ENCODE measurements around the gene MAN2B2. TPM values are rescaled to one million over a fixed set of nuclear protein-coding genes. Genes with fewer than 3 reads are reported as not detected.

The MAN2B2 gene
- polyA plus RNA-seq, 1 donor (not counting 4 experiments of a cell fraction or from before 2014, with no cell fraction given), result 7.4 TPM

GRCh38 chr4:6619116-6619465 lies 44.1 kb downstream of the MAN2B2 start:
- Histone ChIP-seq H3K4me2 (ENCODE audit: control insufficient read depth, extremely low read depth, insufficient read depth, low read depth, low read length) (no peak overlapping the region), H3K4me3 (ENCODE audit: control insufficient read depth in 2 of 3, extremely low read depth in 1 of 3, insufficient read depth in 2 of 3, low read depth in 1 of 3, low read length in 3 of 3) (no peak overlapping the region), H3K9me1 (ENCODE audit: control insufficient read depth, extremely low read depth, insufficient read depth, low read length) (no peaks in the 10 kb centered on the region), H3K27me3 (ENCODE audit: control insufficient read depth, extremely low read depth, insufficient read depth, low read length) (no peaks in the 10 kb centered on the region), H2AFZ (ENCODE audit: control insufficient read depth, low read length) (no peak overlapping the region), H3K79me2 (ENCODE audit: control insufficient read depth, insufficient read depth, low read length) (no peaks in the 10 kb centered on the region), H3K4me1 (ENCODE audit: control insufficient read depth, extremely low read depth, insufficient read depth, low read length) (no peaks in the 10 kb centered on the region), H3K9me3 (ENCODE audit: control insufficient read depth, low read depth, low read length) (no peaks in the 10 kb centered on the region), H3K36me3 (ENCODE audit: control insufficient read depth in 2 of 2, extremely low read depth in 1 of 2, insufficient read depth in 2 of 2, low read length in 2 of 2) (peaks cover 3 to 15% of the 10 kb centered on the region in 2 experiments), H3K27ac (ENCODE audit: control insufficient read depth, insufficient read depth, low read length) (no peak overlapping the region), H4K20me1 (ENCODE audit: control insufficient read depth, extremely low read depth, insufficient read depth, low read length) (no peaks in the 10 kb centered on the region), H3K9ac (ENCODE audit: control insufficient read depth, extremely low read depth, insufficient read depth, low read length) (no peak overlapping the region)
- DNase-seq (ENCODE audit: low read depth, low spot score) (no peak), FAIRE-seq (no peak)
- dilution Hi-C loops (cut with MboI; ENCODE audit: extremely low pct_ligation_motif_present, low sequenced_read_pairs), result no loop called here
- no peak for TF ChIP-seq CTCF (optimal IDR thresholded peaks at IDR 0.05 in 1 of 3, IDR thresholded peaks at IDR 0.05 in 1 of 3, conservative IDR thresholded peaks at IDR 0.05 in 1 of 3; ENCODE audit: extremely low read depth in 1 of 3, insufficient read depth in 2 of 3, low read length in 3 of 3)
- no peak for TF ChIP-seq EZH2 (IDR thresholded peaks at IDR 0.05; ENCODE audit: low read length)

DNA sequence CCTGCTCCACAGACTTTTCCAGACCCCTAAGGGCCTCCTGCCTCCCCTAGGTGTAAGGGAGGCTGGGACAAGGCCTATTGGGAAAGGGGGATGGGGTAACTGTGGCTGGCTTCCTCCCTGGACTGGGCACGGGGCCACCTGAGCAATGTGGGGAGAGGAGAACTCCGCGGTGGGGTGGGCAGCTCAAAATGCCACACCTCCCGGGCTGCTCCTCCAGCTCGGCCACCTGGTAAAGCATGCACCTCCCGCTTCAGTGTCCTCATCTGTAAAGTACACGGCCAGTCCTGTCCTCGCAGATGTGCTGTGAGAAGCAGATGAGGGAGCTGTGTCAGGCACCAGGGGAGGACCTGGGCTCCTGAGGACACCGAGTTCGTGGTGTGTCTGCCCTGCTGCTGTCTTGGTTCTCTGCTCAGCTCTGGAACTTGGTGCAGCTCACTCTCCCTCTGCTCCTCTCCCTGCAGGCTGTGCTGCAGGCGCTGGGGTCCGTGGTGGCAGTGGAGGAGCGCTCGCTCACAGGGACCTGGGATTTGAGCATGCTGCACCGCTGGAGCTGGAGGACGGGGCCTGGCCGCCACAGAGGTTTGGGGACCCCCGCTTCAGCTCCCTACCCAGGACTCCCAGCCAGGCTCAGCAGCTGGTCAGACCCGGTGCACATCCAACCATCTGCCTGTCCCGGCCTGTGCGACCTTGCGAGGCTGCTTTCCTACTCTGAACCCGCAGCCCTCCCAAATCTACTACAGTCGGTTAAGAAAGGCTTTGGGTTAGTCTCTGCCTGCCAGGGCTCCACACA lies 44.7 kb downstream of the MAN2B2 start:
- FAIRE-seq, result no peak
- dilution Hi-C loops (cut with MboI; ENCODE audit: extremely low pct_ligation_motif_present, low sequenced_read_pairs), result no loop called here
- no peaks in the 10 kb centered on the region for H3K27me3 ChIP-seq (ENCODE audit: control insufficient read depth, extremely low read depth, insufficient read depth, low read length)
- no peak overlapping the region for H3K27ac ChIP-seq (ENCODE audit: control insufficient read depth, insufficient read depth, low read length)
- no peak for DNase-seq (ENCODE audit: low read depth, low spot score)
- H3K4me3 ChIP-seq (ENCODE audit: control insufficient read depth in 2 of 3, extremely low read depth in 1 of 3, insufficient read depth in 2 of 3, low read depth in 1 of 3, low read length in 3 of 3), result no peak overlapping the region
- no peaks in the 10 kb centered on the region for H3K4me1 ChIP-seq (ENCODE audit: control insufficient read depth, extremely low read depth, insufficient read depth, low read length)
- no peak overlapping the region for H2AFZ ChIP-seq (ENCODE audit: control insufficient read depth, low read length)
- H3K9me1 ChIP-seq (ENCODE audit: control insufficient read depth, extremely low read depth, insufficient read depth, low read length), result no peaks in the 10 kb centered on the region
- H3K9ac ChIP-seq (ENCODE audit: control insufficient read depth, extremely low read depth, insufficient read depth, low read length), result no peak overlapping the region
- no peak overlapping the region for H3K4me2 ChIP-seq (ENCODE audit: control insufficient read depth, extremely low read depth, insufficient read depth, low read depth, low read length)
- H3K9me3 ChIP-seq (ENCODE audit: control insufficient read depth, low read depth, low read length), result no peaks in the 10 kb centered on the region
- peaks cover 3 to 15% of the 10 kb centered on the region in 2 experiments for H3K36me3 ChIP-seq (ENCODE audit: control insufficient read depth in 2 of 2, extremely low read depth in 1 of 2, insufficient read depth in 2 of 2, low read length in 2 of 2)
- H3K79me2 ChIP-seq (ENCODE audit: control insufficient read depth, insufficient read depth, low read length), result no peaks in the 10 kb centered on the region
- no peak for TF ChIP-seq CTCF (optimal IDR thresholded peaks at IDR 0.05 in 1 of 3, IDR thresholded peaks at IDR 0.05 in 1 of 3, conservative IDR thresholded peaks at IDR 0.05 in 1 of 3; ENCODE audit: extremely low read depth in 1 of 3, insufficient read depth in 2 of 3, low read length in 3 of 3)
- TF ChIP-seq EZH2 (IDR thresholded peaks at IDR 0.05; ENCODE audit: low read length), result no peak
- no peaks in the 10 kb centered on the region for H4K20me1 ChIP-seq (ENCODE audit: control insufficient read depth, extremely low read depth, insufficient read depth, low read length)
